DMS79 treated with DMSO at 0.1 percent for 48 hours (cell line): ENCODE measurements around the gene CEP83.

Source experiments
- DNase-seq: peaks from one replicate; lab custom pipeline; 2025; lab: John Stamatoyannopoulos, UW

Gene CEP83

GRCh38 chr12:94269316-94269999 is 190.2 kb downstream of the CEP83 start:
- DNase-seq, result no peak

DNA sequence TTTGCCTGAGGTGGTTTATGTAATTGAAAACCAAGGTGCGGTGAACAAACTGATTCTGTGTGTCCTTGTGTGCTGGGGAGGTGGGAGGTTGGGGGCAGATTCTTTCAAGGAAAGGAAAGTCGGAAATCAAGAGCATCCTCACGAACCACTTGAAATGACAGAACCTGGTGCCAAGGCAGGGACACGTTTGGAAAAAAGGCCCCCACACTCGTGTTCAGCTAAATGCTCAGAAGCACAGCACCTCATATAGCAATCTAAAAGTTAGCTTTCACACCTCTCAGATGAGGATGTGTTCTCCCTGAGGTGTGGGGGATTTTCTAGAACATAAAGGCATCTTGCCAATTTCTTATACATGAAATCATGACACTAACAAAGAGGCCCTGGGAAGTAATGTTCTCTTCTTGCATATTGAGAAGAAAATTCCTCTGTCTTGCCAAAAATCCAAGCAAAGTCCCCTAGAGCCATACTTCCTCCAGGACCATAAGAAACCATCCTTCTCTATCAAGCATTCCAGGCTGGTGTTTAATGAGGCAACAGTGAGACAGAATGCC is 191.7 kb downstream of the CEP83 start:
- no peak for DNase-seq

DNA sequence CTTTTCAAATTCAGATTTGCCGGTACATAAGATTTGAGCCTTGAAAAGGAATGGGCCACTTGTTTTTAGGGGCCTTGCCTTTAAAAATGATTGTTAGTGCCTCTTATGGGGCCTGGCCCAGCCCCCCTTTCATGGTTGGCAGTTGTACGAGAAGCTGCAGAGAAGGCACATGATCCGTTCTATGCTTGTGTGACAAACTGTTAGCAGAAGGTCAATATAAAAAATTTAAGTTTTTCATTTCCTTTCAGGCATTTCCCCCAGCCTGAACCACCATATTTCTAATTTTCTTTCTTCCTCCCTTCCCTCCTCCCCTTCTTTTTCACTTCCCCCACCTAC is 192.2 kb downstream of the CEP83 start:
- DNase-seq, result peak; percentile 22

GRCh38 chr12:94266796-94267536 is 192.7 kb downstream of the CEP83 start:
- no peak for DNase-seq

- DNase-seq, result no peak
Measured at GRCh38 chr12:94265966-94266745, 193.5 kb downstream of the CEP83 start.

- DNase-seq, result no peak
Measured at GRCh38 chr12:94265539-94265938, 194.1 kb downstream of the CEP83 start.

DNA sequence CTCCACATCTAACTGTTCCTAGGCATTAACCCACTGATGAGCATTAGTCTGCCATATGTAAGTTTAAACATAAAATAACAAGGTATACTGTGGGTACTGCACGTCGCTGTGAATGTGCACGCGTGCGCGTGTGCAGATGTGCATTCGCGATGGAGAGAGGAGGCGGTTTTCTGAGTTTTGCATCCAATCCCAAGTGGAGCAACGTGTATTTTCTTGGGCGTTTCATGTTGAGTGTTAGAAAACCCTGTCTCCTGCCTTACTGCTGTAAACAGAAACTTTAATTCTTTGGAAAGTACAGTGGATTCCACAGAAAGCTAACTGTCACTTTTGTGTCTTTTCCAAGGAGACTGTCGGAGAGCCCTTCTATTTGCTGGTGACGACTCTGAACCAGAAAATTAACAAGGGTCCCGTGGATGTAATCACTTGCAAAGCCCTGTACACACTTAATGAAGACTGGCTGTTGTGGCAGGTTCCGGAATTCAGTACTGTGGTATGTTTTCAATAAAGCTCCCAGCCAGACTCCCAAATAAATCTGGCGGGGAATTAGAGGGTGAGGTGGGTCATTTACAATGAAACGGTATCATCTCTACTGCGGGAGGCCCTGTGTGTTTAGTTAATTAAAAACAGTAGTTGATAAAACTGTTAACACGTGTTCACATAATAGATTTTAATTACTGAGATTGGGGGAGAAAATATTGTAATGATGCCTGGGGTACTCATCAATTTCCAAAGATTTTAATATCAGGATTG is 194.8 kb downstream of the CEP83 start:
- no peak for DNase-seq

- DNase-seq, result peak; percentile 61
Measured at GRCh38 chr12:94263905-94264561, 195.6 kb downstream of the CEP83 start.

- DNase-seq, result no peak
Measured at GRCh38 chr12:94263011-94263811, 196.5 kb downstream of the CEP83 start.

- DNase-seq, result peak; percentile 97
Measured at GRCh38 chr12:94262228-94263010, 197.2 kb downstream of the CEP83 start.

- no peak for DNase-seq
Measured at GRCh38 chr12:94261786-94262185, 197.9 kb downstream of the CEP83 start.

DNA sequence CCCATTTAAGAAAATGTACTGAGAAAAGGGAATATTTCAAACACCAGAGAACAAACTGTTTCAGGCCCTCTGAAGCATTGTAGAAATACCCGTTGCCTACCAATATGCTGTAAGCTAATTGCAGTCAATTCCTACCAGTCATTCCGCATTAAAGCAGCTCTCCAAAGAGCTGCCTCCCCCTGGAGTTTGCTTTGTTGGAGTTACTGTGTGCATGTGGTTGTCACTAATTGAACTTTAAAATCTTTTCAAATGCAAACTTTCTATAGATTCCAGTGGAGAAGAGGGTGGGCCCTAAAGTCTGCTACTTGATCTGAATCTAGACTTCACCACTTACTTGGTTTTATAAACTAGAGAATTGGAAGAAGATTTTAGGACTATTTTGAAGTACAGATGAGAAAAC is 198.5 kb downstream of the CEP83 start:
- no peak for DNase-seq

DNA sequence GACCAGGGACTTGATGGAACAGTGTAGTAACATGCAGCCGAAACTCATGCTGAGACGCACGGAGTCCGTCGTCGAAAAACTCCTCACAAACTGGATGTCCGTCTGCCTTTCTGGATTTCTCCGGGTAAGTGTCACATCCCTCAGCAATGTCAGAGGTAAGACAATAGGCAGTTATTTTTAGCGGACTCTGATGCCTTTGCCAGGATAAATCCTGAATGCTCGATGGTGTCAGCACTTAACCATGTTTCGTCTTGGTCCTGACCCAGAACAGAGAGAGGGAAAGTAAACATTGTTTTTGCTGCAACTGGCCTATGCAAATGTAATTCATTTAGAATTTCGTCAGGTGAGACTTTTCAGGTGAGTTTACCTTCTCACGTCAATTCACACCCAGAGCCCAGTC is 198.9 kb downstream of the CEP83 start:
- DNase-seq, result no peak

GRCh38 chr12:94260017-94260416 is 199.7 kb downstream of the CEP83 start:
- no peak for DNase-seq

DNA sequence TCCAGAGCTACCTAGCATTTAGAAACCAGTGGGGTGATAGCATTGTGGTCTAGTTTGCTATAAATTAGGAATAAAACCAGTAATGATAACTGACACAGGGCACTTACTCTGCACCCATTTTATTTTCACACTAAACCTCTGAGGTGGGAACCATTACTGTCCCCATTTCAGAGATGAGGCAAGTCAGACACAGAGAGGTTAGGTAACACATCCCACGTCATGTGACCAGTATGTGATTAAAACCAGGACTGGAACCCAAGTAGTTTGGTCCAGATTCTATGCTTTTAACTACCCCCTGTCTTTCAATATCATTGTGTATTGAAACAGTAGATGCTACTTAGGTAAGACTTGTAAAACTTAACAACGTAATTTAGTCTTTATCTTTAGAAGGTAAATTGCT is 201.1 kb downstream of the CEP83 start:
- no peak for DNase-seq
